Heart right ventricle (tissue), 16 donors: ENCODE measurements around the gene MTX1. TPM values are rescaled to one million over a fixed set of nuclear protein-coding genes. Genes with fewer than 3 reads are reported as not detected.

Experiments used
- ATAC-seq, 8 donors: fragments of 200-7000 bp; cut with Tn5 transposase; one replicate each; pipeline ENCODE4 v1.9.1; 2020; ENCODE audit warnings: mild to moderate bottlenecking in 8 of 8, moderate library complexity in 8 of 8, moderate number of reproducible peaks in 1 of 8
- DNase-seq, 2 donors: peaks; one replicate each; pipeline ENCODE4 v3.0.0-alpha.2; 2020
- H3K27ac ChIP-seq, 10 donors: fragments of 200-600 bp; sonication (generic) in 2 of 10; one replicate each; pipeline versions ENCODE4 v1.5.0 to v1.8.0; 2020 to 2022; ENCODE audit warnings: mild to moderate bottlenecking in 3 of 10
- H3K27me3 ChIP-seq, 7 donors: fragments of 200-600 bp; one replicate each; pipeline ENCODE4 v1.8.0; 2021 to 2022; ENCODE audit warnings: mild to moderate bottlenecking in 2 of 7
- H3K36me3 ChIP-seq, 9 donors: fragments of 200-600 bp; sonication (generic) in 1 of 9; one replicate each; pipeline versions ENCODE4 v1.5.0 to v1.8.0; 2020 to 2022; ENCODE audit warnings: mild to moderate bottlenecking in 2 of 9
- H3K4me1 ChIP-seq, 9 donors: fragments of 200-600 bp; sonication (generic) in 1 of 9; one replicate each; pipeline versions ENCODE4 v1.5.0 to v1.8.0; 2020 to 2022; ENCODE audit warnings: mild to moderate bottlenecking in 4 of 9
- H3K4me3 ChIP-seq, 10 donors: fragments of 200-600 bp; sonication (generic) in 2 of 10; one replicate each; pipeline versions ENCODE4 v1.5.0 to v1.8.0; 2020 to 2022; ENCODE audit warnings: mild to moderate bottlenecking in 7 of 10, moderate library complexity in 2 of 10
- H3K9me3 ChIP-seq, 11 donors: fragments of 200-600 bp in 10 of 11; sonication (generic) in 2 of 11; one replicate each; pipeline versions ENCODE4 v1.5.0 to v1.8.0; 2013 to 2022; ENCODE audit warnings: mild to moderate bottlenecking in 2 of 11, control low read depth in 1 of 11, moderate library complexity in 1 of 11
- CTCF ChIP-seq, 9 donors: fragments of 200-600 bp; sonication (generic) in 2 of 9; IDR thresholded peaks; one replicate each; pipeline versions ENCODE4 v1.5.0 to v1.8.0; 2021 to 2022; ENCODE audit warnings: antibody characterized with exemption in 9 of 9, mild to moderate bottlenecking in 5 of 9, moderate library complexity in 1 of 9
- WGBS, 2 donors: extraction: QIAGEN DNeasy Blood & Tissue Kit; methylation state at CpG; one replicate each; pipeline ENCODE4 v1.1.7; 2013; ENCODE audit warnings: inconsistent platforms in 1 of 2; 5-methylcytosine and 5-hydroxymethylcytosine counted together
- intact Hi-C, 10 donors: fragments of 100-400 bp; cut with DNase I; formaldehyde crosslinking; loops; one replicate each; pipeline versions ENCODE4 v1.11.1 to v1.14.2; 2022
- polyA plus RNA-seq, 2 donors: library from polyadenylated mRNA; stranded (reverse); fragments of 200-250 nt; gene quantifications; one replicate each; pipeline ENCODE4 v1.2.3, GENCODE V29; 2013
- total RNA-seq, 10 donors: library from RNA; stranded (reverse); fragmentation: NEBNext Ultra II Directional in 3 of 10; extraction: Animal tissue kit (Norgen Biotek cat#: 25700) in 3 of 10; gene quantifications; one replicate each; pipeline versions ENCODE4 v1.2.1 to v1.2.4, GENCODE V29; 2021 to 2023
- donor health status: Arrhythmogenic right ventricular cardiomyopathy.
- donor health status: ischemic (EF 13 %, LVEDD 7.1; RV severe dilation, severe dysfunction).
- donor health status: healthy with polysubstance abuse.
- donor health status: DM: no; HTN: yes; CAD: no.
- donor health status: DM: no; HTN: no; CAD: no.
- donor health status: ischemic (EF 25% LVEDD 6.9; RV normal size, moderate dysfunction).
- donor health status: ischemic (EF 25% LVEDD 5.7; RV mildly dilated, moderate dysfunction).
- donor health status: healthy.
- donor health status: DM: yes; HTN: yes; CAD: no.
- donor health status: Ischemic cardiomyopathy.
- donor health status: ischemic (EF 35%, LVEDD 5.7; RV mildly dilated, moderate dysfunction).
- donor health status: nonischemic (EF 11% LVEDD 7.7; RV severe dilation, severe dysfunction).
- donor health status: DM: yes; HTN: yes; CAD: no.
- donor health status: PGD.
- donor health status: ischemic (EF 29% LVEDD 5.4; RV normal size, mild dysfunction).
- donor health status: nonischemic (EF 23%, LVEDD 6.1; RV moderate dilation, normal function).

MTX1 gene
- total and polyA plus RNA-seq, 12 donors = 13.1 to 49.7 (median 18.0) TPM

GRCh38 chr1:155250246-155250632, 41.7 kb downstream of the MTX1 start:
- no peak for TF ChIP-seq CTCF (IDR thresholded peaks at IDR 0.05)
- Histone ChIP-seq H3K27me3 (no peaks in the 10 kb centered on the region), H3K36me3 (peaks cover 0 to 25% (median 4%) of the 10 kb centered on the region in 9 donors), H3K4me1 (peaks cover 12 to 37% (median 26%) of the 10 kb centered on the region in 9 donors), H3K4me3 (peak overlapping the region in 7 of 10 donors; percentile 12 to 57 (median 37)), H3K9me3 (no peaks in the 10 kb centered on the region), H3K27ac (peak overlapping the region in 6 of 10 donors; percentile 15 to 90 (median 45))
- ATAC-seq = peak in 1 of 8 donors; percentile 1
- intact Hi-C loops = loop anchor here in 9 of 10 donors (1.0 to 10.0 kb wide), 10 partner anchors 72 to 345 kb away; partner anchors contain the start of gene RUSC1 (in 5 of the 9)
- DNase-seq = no peak
- WGBS, 2 donors = 26 to 27% methylated on average over 28 of the region's 28 CpGs

- Histone ChIP-seq H3K27ac (peak overlapping the region in 8 of 10 donors; percentile 15 to 90 (median 38)), H3K27me3 (no peaks in the 10 kb centered on the region), H3K4me1 (peaks cover 12 to 36% (median 29%) of the 10 kb centered on the region in 9 donors), H3K9me3 (no peaks in the 10 kb centered on the region), H3K36me3 (peaks cover 0 to 25% (median 4%) of the 10 kb centered on the region in 9 donors), H3K4me3 (peak overlapping the region in 7 of 10 donors; percentile 12 to 57 (median 37))
- ATAC-seq (peak; percentile 80 to 89 (median 84)), DNase-seq (peak; percentile 93 to 95)
- TF ChIP-seq CTCF (IDR thresholded peaks at IDR 0.05) = peak in 8 of 9 donors; percentile 99 to 100 (median 100)
- 12 to 18% methylated on average over 23 of the region's 23 CpGs for WGBS, 2 donors
- intact Hi-C loops = loop anchor here in 9 of 10 donors (1.0 to 10.0 kb wide), 10 partner anchors 71 to 344 kb away; partner anchors contain the start of gene RUSC1 (in 5 of the 9)
Observed at GRCh38 chr1:155250633-155251449, 42.3 kb downstream of the MTX1 start.

- 75 to 85% methylated on average over 7 of the region's 7 CpGs for WGBS, 2 donors
- no peak for ATAC-seq
- Histone ChIP-seq H3K27me3 (no peaks in the 10 kb centered on the region), H3K9me3 (no peaks in the 10 kb centered on the region), H3K36me3 (peaks cover 0 to 28% (median 4%) of the 10 kb centered on the region in 9 donors), H3K27ac (peak overlapping the region in 2 of 10 donors; percentile 33 to 60), H3K4me1 (peaks cover 12 to 43% (median 35%) of the 10 kb centered on the region in 9 donors), H3K4me3 (no peak overlapping the region)
- no peak for DNase-seq
- TF ChIP-seq CTCF (IDR thresholded peaks at IDR 0.05) = no peak
- intact Hi-C loops = loop anchor here in 8 of 10 donors (2.0 to 10.0 kb wide), 7 partner anchors 71 to 343 kb away; partner anchors contain the start of gene RUSC1 (in 5 of the 8)
Observed at GRCh38 chr1:155251566-155251965, 43.1 kb downstream of the MTX1 start.

GRCh38 chr1:155253208-155253607, 44.7 kb downstream of the MTX1 start:
- Histone ChIP-seq H3K27ac (peak overlapping the region in 1 of 10 donors; percentile 100), H3K4me3 (peak overlapping the region in 1 of 10 donors; percentile 80), H3K9me3 (no peaks in the 10 kb centered on the region), H3K36me3 (peaks cover 0 to 32% (median 6%) of the 10 kb centered on the region in 9 donors), H3K4me1 (peaks cover 12 to 44% (median 35%) of the 10 kb centered on the region in 9 donors), H3K27me3 (no peaks in the 10 kb centered on the region)
- TF ChIP-seq CTCF (IDR thresholded peaks at IDR 0.05) = no peak
- ATAC-seq (no peak), DNase-seq (no peak)
- intact Hi-C loops = loop anchor here in 6 of 10 donors (5.0 to 10.0 kb wide), 4 partner anchors 69 to 342 kb away; partner anchors contain the start of gene RUSC1 (in 5 of the 6)
- WGBS, 2 donors = 83 to 86% methylated on average over 5 of the region's 5 CpGs
